AG09309 (cell line): Measurements from ENCODE around the gene KIRREL1.

Experiments used
- DNase-seq: peaks from one replicate; pipeline ENCODE4 v3.0.0-alpha.2; 2010; ENCODE audit warnings: low read depth
- H3K4me3 ChIP-seq: 2 replicates; pipeline ENCODE4 v1.5.1; 2011; ENCODE audit warnings: mild to moderate bottlenecking, low read depth, low read length, moderate library complexity; ENCODE audit not compliant: control insufficient read depth
- CTCF ChIP-seq: IDR thresholded peaks from 2 replicates; pipeline ENCODE4 v1.5.1; 2011; ENCODE audit warnings: mild to moderate bottlenecking, low read depth, low read length, inconsistent platforms; ENCODE audit not compliant: insufficient read depth, control insufficient read depth; ENCODE audit errors: missing control alignments

Gene KIRREL1

GRCh38 chr1:158067662-158068061 lies 74.2 kb downstream of the KIRREL1 start:
- H3K4me3 ChIP-seq, result no peak overlapping the region
- peak; percentile 20 for DNase-seq
- no peak for TF ChIP-seq CTCF

DNA sequence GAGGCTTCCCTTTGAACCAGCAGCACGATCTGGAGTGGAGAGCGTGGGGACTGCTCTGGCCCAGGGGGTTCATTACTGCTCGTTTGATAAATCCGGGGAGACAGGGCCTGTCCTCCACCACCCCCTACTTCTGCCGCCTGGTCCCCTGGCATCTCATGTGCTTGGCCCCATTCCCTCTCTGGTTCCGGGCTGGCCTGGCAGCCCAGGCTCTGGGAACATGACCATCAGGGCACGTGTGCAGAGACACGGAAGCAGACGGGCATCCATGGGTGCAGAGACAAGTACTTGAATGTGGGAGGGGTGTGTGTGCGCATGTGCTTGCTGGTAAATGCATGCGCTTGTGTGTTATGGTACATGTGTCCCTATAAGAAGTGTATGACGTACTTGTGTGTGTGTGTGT lies 75.5 kb downstream of the KIRREL1 start:
- no peak for TF ChIP-seq CTCF
- no peak overlapping the region for H3K4me3 ChIP-seq
- DNase-seq, result no peak

DNA sequence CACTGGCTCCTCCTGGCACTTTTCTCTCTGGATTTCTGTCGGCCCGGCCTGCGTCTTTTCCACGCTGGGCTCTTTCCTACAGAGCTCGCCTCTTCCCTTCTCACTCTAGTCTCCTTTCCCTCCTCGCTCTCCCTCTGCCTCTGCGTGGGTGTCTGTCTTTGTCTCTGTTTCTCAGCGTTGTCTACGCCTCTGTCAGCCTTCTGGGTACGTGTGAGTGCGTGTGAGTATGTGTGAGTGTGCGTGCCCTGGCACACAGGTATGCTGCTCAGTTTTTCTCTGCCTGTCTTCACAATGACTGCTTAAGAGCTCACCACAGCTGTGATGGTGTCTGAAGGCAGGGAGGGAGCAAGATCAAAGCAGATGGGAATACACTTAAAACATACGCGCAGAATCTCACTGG lies 77.7 kb downstream of the KIRREL1 start:
- TF ChIP-seq CTCF, result no peak
- H3K4me3 ChIP-seq, result no peak overlapping the region
- DNase-seq, result no peak

- no peak overlapping the region for H3K4me3 ChIP-seq
- DNase-seq, result no peak
- TF ChIP-seq CTCF, result no peak
Measured at GRCh38 chr1:158075078-158075477, 81.6 kb downstream of the KIRREL1 start.

DNA sequence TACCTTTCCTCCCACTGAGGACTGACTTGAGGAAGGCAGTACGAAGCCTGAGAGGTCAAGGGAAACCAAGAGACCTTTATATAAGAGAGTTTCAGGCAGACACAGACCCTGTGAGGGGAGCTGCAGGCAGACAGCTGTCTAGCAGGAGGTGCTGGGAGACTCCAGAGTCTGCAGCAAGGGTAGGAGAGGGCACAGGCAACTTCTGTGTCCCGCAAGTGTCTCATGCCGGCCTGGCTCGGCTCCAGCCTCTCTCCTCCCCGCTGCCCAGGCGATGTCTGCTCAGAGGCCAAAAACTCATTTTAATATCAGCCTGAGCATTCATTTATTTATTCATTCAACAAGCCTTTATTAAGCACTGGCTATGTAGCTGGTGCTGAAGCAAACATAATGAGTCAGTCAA lies 83.0 kb downstream of the KIRREL1 start:
- no peak for TF ChIP-seq CTCF
- no peak overlapping the region for H3K4me3 ChIP-seq
- DNase-seq, result no peak

- no peak for TF ChIP-seq CTCF
- DNase-seq, result no peak
- H3K4me3 ChIP-seq, result no peak overlapping the region
Measured at GRCh38 chr1:158077411-158078256, 84.2 kb downstream of the KIRREL1 start.
